HG02885 (cell line): ENCODE results near the gene GBP2.

Experiments used
- ATAC-seq: cut with Tn5 transposase; IDR thresholded peaks from one replicate; pipeline ENCODE4 v1.9.1; 2021; ENCODE audit warnings: mild to moderate bottlenecking; ENCODE audit not compliant: unreplicated experiment, poor library complexity

Gene GBP2

DNA sequence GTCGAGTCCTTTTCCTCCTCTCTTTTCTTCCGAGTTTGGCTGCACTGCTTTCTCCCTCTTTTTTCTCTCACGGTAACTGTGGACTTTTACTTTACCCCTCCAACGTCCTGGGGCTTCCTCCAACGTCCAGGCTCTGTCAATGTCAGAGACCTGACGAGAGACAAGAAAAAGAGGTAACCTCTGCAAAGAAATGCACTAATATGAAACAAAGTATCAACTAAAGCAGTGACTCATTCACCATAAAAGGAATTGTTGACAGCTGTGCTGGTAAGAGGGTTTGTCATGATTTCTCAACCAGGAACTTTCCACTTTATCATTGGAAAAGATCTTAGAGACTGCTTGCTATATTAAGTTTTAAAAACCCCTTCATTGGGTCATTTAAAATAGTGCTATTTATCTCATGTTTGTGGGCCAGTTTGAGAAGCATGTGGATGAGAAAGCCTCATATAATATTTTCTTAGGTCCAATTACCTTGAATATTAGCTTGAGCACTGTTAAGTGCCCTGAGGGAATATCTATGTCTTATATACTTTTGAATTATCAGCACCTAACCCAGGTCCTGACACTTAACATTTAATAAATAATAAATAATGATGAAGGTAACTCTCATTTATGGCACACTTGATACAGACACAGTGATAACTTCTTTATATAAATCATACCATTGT, at the start of gene GBP2:
Gene GBP2, minus strand, starts transcription at position 202 of the 668 bp plus-strand sequence. CDS start 4,148 bp downstream, outside the sequence.
- ATAC-seq, result peak; percentile 83

- no peak for ATAC-seq
Observed at GRCh38 chr1:89174491-89174890, 48.6 kb upstream of the GBP2 start.

DNA sequence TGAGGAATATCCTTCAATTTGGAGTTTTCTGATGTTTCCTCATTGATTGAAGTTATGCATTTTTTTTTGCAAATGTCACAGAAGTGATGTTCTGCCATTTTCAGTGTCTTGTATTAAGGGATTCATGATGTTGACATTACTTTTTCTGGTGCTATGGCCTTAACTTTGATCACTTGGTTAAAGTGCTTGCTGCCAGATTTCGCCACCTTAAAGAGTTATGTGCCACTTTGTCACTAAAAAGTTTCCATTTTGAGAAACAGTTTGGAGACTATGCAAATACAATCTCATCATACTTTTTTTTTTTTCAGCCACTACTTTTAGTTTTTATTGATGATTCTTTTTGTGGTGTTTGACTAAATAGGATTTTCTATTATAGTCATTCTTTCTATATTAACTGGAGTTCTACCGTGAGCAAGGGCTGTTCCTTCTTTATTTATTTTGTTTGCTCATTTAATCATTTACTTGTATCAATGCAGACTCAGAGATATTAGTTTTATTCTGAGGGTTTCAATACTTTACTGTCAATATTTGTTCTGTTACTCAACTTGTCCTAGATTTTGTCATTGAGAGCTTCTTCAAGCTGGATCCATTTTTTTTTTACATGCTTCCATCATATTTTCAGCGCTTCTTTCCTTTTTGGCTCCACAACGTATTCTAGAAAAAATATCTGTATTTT, 46.7 kb upstream of the GBP2 start:
- ATAC-seq, result no peak

GRCh38 chr1:89171067-89171438, 45.1 kb upstream of the GBP2 start:
- ATAC-seq, result peak; percentile 65

- ATAC-seq, result peak; percentile 39
Observed at GRCh38 chr1:89170170-89171066, 44.5 kb upstream of the GBP2 start.

GRCh38 chr1:89169166-89169565, 43.3 kb upstream of the GBP2 start:
- no peak for ATAC-seq

GRCh38 chr1:89167590-89168230, 41.8 kb upstream of the GBP2 start:
- no peak for ATAC-seq

- ATAC-seq, result no peak
Observed at GRCh38 chr1:89166705-89167104, 40.8 kb upstream of the GBP2 start.

- ATAC-seq, result no peak
Observed at GRCh38 chr1:89165811-89166210, 39.9 kb upstream of the GBP2 start.

GRCh38 chr1:89151047-89151446, 25.1 kb upstream of the GBP2 start:
- no peak for ATAC-seq

- ATAC-seq, result no peak
Observed at GRCh38 chr1:89149976-89150375, 24.1 kb upstream of the GBP2 start.

DNA sequence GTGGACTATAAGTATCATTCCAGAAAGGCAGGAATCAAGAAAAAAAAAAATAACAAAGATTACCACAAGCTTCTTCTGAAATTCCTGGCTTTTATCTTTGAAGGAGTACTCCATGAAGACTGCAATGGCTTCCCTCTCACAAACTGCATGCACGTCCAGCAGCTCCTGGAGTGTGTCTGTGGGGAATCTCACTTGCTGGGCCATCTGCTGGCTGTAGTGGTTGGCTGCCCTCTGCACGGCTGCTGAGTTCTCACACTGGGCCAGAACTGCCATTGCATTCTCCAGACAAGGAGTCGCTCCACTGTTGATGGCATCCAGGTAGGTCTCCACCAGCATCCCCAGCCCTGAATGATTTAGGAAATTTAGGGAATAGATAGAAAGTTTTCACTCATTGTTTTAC, 23.3 kb upstream of the GBP2 start:
- ATAC-seq, result no peak

GRCh38 chr1:89147678-89148658, 22.1 kb upstream of the GBP2 start:
- ATAC-seq, result no peak

DNA sequence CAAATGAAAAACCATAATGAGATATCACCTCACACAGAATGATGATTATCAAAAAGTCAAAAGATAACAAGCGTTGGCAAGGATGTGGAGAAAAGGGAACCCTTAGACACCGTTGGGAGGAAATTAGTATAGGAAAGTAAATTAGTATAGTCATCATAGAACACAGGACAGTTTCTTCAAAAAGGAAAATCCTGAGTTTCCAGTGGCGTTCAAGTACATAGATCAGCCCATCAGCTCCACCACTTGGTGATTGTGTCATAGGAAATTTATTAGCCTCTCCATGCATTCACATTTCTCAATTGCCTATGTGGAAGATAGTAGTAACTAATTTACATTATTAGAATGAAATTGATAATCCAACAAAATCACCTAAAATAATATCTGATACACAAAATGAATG, 20.8 kb upstream of the GBP2 start:
- no peak for ATAC-seq

DNA sequence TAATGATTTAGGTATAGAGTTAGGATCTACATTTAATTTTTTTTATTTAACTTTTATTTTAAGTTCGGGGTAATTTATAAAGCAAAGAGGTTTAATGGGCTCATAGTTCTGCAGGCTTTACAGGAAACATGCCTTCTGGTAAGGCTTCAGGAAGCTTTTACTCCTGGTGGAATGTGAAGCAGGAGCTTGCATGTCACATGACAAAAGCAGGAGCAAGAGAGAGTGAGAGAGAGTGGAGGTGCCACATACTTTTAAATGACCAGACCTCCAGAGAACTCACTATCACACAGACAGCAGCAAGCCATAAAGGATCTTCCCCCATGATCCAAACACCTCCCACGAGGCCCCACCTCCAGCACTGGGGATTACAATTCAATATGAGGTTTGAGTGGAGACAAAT, 17.6 kb upstream of the GBP2 start:
- no peak for ATAC-seq

DNA sequence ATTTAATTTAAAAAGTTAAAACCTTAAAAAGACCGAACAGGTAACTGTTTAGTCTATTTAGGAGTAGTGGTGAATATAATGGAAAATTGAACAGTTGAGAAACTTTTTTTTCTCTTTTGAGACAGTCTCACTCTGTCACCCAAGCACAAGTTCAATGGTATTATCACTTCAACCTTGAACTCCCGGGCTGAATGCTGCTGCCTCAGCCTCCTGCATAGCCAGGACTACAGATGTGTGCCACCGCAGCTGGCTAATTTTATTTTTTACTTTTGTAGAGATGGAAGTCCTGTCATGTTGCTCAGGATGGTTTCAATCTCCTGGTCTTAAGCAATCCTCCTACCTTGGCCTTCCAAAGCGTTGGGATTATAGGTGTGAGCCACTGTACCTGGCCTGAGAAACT, 16.2 kb upstream of the GBP2 start:
- no peak for ATAC-seq

DNA sequence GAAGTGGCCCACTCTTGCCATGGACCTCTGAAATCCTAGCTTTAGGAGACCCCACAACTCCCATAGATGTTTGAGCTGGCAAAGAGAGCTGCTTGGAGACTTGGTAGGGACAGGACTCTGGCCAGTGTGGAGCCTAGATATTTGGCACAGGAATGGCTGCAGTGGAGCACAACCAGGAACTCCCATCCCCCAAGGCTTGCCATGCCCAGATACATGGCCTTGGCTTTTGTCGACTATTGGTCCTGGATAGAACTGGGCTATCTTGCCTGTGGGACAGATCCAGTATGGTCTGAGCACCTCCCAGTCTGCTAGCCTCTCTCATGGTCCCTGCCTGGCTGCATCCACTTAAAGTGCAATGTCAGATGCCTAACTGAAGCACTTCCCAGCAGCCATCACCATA, 7.8 kb upstream of the GBP2 start:
- no peak for ATAC-seq

DNA sequence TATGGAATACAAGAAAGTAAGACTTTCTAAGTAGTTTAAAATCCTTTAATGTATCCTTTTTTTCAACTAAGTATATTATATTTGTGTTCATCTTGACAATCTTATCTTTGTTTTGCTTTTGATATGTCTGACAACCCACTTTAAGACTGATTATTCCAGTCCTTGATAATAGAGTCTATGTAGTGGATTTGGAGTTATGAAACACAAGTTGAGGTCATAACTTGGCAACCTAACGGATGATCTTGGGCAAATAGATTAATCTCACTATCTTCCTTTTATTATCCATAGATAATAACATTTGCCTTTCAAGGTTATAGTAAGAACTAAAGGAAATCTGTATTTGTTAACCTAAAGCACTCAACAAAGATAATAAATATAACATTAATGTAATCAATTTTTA, 4.8 kb upstream of the GBP2 start:
- no peak for ATAC-seq

DNA sequence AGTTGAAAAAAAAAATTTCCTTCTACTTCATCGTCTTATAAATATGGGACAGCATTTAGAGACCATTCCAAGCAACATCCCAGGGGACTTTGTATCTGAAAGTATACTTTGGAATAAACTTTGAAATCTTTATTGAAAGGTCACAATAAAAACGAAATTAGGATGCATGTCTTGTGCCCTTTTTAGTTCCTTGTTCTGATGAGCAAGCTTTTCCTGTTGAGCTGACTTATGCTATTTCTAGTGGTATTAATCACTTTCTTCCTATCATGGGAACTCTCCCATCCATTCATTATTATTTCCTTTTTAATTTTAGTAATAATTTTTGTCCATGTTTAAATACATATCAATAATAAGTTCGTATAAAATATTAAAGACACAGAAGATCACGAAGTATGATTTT, 4.0 kb upstream of the GBP2 start:
- ATAC-seq, result no peak
